Activated T-cell treated with anti-CD3 and anti-CD28 coated beads for 48 hours (primary cell): ENCODE results near the gene MAST3.

Experiments
- DNase-seq: peaks from one replicate; pipeline ENCODE4 v3.0.0-alpha.2; 2020; ENCODE audit warnings: low read depth

The MAST3 gene

DNA sequence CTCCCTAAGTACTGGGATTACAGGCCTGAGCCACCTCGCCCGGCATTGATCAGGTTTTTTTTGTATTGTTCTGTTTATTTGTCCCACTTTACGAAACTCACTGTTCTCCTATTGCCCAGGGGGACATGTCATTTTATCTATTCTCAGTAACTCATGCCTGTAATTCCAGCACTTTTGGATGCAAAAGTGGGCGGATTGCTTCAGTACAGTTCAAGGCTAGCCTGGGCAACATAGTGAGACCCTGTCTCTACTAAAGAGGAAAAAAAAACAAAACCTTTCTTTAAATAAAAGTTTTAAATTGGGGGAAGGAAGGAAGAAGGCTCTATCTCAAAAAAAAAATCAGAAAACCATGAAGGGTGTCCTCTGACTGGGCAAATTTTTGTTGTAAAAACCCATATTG lies 92.7 kb downstream of the MAST3 start:
- no peak for DNase-seq

DNA sequence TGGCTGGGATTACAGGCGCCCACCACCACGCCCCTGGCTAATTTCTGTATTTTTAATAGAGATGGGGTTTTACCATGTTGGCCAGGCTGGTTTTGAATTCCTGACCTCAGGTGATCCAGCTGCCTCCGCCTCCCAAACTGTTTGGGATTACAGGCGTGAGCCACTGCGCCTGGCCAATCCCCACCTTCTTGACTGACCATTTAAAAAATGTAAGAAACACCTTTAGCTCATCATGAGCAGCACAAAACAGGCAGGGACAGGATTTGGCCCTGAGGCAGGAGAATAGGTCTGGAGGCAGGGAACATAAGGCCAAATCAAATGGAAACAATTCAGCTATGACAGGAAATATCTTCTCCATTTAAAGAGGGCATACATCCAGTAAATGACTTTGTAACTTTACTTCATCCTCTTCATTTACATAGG lies 94.1 kb downstream of the MAST3 start:
- no peak for DNase-seq

DNA sequence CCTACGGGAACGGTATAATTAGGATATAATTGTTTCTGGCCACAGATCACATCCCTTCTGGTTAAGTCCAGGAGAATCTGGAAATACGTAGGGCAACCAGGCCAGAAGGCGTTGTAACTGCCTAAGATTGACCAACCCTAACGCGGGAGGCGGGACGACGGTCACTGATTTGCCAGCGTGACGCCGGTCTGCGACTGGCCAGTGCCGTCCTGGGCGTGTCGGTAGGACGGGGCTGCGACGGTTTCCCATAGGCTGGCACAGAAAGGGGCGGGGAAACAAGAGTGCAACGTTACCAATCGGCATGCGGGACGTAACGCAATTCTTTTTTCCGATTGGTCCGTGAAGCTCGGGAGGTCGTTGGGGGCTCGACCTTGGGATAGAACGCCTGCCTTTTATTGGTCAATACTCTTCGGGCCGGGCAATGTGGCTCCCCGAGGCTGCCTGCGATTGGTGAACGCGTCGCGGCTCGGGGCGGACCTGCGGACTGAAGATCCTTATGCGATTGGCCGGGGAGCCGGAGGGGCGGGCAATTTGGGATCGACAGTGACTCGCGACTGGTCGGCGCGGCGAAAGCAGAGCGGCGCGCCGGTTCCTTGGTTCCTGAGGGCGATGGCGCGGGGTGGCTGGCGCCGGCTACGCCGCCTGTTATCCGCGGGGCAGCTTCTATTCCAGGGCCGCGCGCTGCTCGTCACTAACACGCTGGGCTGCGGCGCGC lies 95.3 kb downstream of the MAST3 start, which contains the start of gene MPV17L2:
Gene MPV17L2 (plus strand): TSS at position 546 of the 715 bp plus-strand sequence. CDS start 64 bp downstream, at position 610.
- DNase-seq, result peak; percentile 97

DNA sequence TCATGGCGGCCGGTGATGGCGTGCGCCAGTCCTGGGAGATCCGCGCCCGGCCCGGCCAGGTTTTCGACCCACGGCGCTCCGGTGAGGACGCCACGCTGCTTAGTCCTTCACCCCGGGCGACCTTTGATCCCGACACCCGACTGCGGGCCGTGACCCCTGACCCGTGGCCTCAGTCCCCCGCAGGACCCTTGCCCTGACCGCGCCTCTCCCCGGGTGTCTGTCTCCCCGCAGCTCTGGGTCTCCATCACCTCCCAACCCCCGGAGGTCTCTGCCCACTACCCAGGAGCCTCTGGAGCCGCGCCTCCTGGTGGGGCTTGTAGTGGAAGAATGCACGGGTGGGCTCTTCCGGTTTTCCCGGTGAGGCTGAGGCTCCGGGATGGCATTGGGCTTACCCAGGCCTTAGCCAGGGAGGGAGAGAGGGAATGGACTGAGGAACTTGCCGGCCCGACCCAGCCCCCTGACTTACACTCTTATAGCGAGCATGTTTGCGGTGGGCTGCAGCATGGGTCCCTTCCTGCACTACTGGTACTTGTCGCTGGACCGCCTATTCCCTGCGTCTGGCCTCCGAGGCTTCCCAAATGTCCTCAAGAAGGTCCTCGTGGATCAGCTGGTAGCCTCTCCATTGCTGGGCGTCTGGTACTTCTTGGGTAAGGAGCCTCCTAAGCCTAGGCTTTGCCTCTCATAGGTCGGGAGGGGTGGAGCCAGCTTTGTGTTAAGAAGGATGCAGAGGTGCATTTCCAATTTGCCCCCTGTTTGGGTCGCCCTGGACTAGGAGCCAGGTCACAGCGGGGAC lies 96.0 kb downstream of the MAST3 start:
- DNase-seq, result no peak

GRCh38 chr19:18194181-18194530 lies 96.6 kb downstream of the MAST3 start:
- DNase-seq, result no peak

GRCh38 chr19:18194554-18195238 lies 97.1 kb downstream of the MAST3 start:
- DNase-seq, result no peak

- DNase-seq, result no peak
Measured at GRCh38 chr19:18196511-18196845, 98.9 kb downstream of the MAST3 start.

DNA sequence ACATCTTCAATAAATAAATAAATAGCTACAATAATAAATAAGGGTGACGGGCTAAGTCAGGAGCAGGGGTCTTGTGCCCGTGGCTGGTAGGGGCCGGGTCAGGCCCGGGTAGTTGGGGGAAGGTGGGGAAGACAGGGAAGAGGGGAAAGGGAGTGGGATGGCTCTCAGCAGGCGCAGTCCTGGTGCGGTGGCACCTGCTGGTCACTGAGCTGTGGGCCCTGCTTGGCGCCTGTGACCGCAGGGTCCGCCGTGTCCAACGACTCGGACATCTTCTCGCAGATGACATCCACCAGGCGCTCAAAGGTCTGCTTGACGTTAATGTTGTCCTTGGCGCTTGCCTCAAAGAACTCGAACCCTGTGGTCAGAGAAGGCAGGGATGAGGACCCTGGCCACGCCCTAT lies 99.7 kb downstream of the MAST3 start:
- DNase-seq, result no peak

- no peak for DNase-seq
Measured at GRCh38 chr19:18197941-18198340, 100.4 kb downstream of the MAST3 start.

- DNase-seq, result no peak
Measured at GRCh38 chr19:18198374-18198773, 100.8 kb downstream of the MAST3 start.
